Heart left ventricle (tissue), 16 donors: ENCODE results near the gene MRPL23. TPM values are rescaled to one million over a fixed set of nuclear protein-coding genes. Genes with fewer than 3 reads are reported as not detected.
A peak's percentile ranks its signal among the peaks of the same experiment; 100 is the strongest.

Experiments used
- ATAC-seq, 4 donors: fragments of 200-7000 bp; cut with Tn5 transposase; one replicate each; pipeline ENCODE4 v1.9.1; 2020 to 2022; ENCODE audit warnings: moderate library complexity in 4 of 4, mild to moderate bottlenecking in 3 of 4, moderate number of reproducible peaks in 1 of 4
- DNase-seq, 5 donors: peaks; one replicate each; pipeline ENCODE4 v3.0.0-alpha.2; 2020
- H3K27ac ChIP-seq, 12 donors: fragments of 200-600 bp; sonication (generic) in 4 of 12; one replicate each; pipeline versions ENCODE4 v1.5.0 to v1.8.0; 2016 to 2022; ENCODE audit warnings: mild to moderate bottlenecking in 2 of 12
- H3K27me3 ChIP-seq, 9 donors: fragments of 200-600 bp; sonication (generic) in 2 of 9; one replicate each; pipeline versions ENCODE4 v1.5.1 to v1.8.0; 2016 to 2022; ENCODE audit warnings: mild to moderate bottlenecking in 3 of 9
- H3K36me3 ChIP-seq, 9 donors: fragments of 200-600 bp; sonication (generic) in 2 of 9; one replicate each; pipeline versions ENCODE4 v1.5.0 to v1.8.0; 2018 to 2022; ENCODE audit warnings: mild to moderate bottlenecking in 2 of 9
- H3K4me1 ChIP-seq, 12 donors: fragments of 200-600 bp; sonication (generic) in 4 of 12; one replicate each; pipeline versions ENCODE4 v1.5.0 to v1.8.0; 2016 to 2022; ENCODE audit warnings: mild to moderate bottlenecking in 3 of 12
- H3K4me3 ChIP-seq, 12 donors: fragments of 200-600 bp; sonication (generic) in 4 of 12; one replicate each; pipeline versions ENCODE4 v1.5.0 to v1.8.0; 2017 to 2022; ENCODE audit warnings: mild to moderate bottlenecking in 9 of 12, moderate library complexity in 4 of 12
- H3K9me3 ChIP-seq, 12 donors: fragments of 200-600 bp; sonication (generic) in 4 of 12; one replicate each; pipeline versions ENCODE4 v1.5.0 to v1.8.0; 2016 to 2022; ENCODE audit warnings: mild to moderate bottlenecking in 1 of 12
- CTCF ChIP-seq, 12 donors: fragments of 200-600 bp; sonication (generic) in 4 of 12; IDR thresholded peaks; one replicate each; pipeline versions ENCODE4 v1.5.0 to v1.8.0; 2018 to 2022; ENCODE audit warnings: antibody characterized with exemption in 12 of 12, mild to moderate bottlenecking in 5 of 12
- POLR2A ChIP-seq, 2 donors: fragments of 450-650 bp; IDR thresholded peaks; one replicate each; pipeline ENCODE4 v1.6.1; 2017; ENCODE audit warnings: antibody characterized with exemption in 2 of 2, mild to moderate bottlenecking in 2 of 2, moderate library complexity in 2 of 2
- WGBS, 4 donors: extraction: QIAGEN DNeasy Blood & Tissue Kit in 2 of 4; methylation state at CpG; one replicate each; pipeline versions ENCODE4 v1.1.5 to v1.1.7; 2013 to 2018; 5-methylcytosine and 5-hydroxymethylcytosine counted together
- intact Hi-C, 10 donors: fragments of 100-400 bp; cut with DNase I; formaldehyde crosslinking; loops; one replicate each; pipeline versions ENCODE4 v1.11.1 to v1.14.2; 2022
- polyA plus RNA-seq, 2 donors: library from polyadenylated mRNA; stranded (reverse); fragments of 200-250 nt; gene quantifications; one replicate each; pipeline ENCODE4 v1.2.3, GENCODE V29; 2013
- total RNA-seq, 9 donors: library from RNA; depleted of rRNA in 2 of 9; stranded (reverse); fragments of >200 nt in 2 of 9; fragmentation: NEBNext Ultra II Directional in 3 of 9; extraction: Animal tissue kit (Norgen Biotek cat#: 25700) in 3 of 9; gene quantifications; one replicate each; pipeline versions ENCODE4 v1.1.0 to v1.2.4, GENCODE V29; 2016 to 2023
- donor health status: ischemic (EF 13 %, LVEDD 7.1; RV severe dilation, severe dysfunction).
- donor health status: healthy with polysubstance abuse.
- donor health status: DM: no; HTN: yes; CAD: no.
- donor health status: DM: no; HTN: no; CAD: no.
- donor health status: ischemic (EF 25% LVEDD 6.9; RV normal size, moderate dysfunction).
- donor health status: ischemic (EF 25% LVEDD 5.7; RV mildly dilated, moderate dysfunction).
- donor health status: healthy.
- donor health status: DM: yes; HTN: yes; CAD: no.
- donor health status: ischemic (EF 35%, LVEDD 5.7; RV mildly dilated, moderate dysfunction).
- donor health status: nonischemic (EF 11% LVEDD 7.7; RV severe dilation, severe dysfunction).
- donor health status: DM: yes; HTN: yes; CAD: no.
- donor health status: PGD.
- donor health status: ischemic (EF 29% LVEDD 5.4; RV normal size, mild dysfunction).
- donor health status: nonischemic (EF 23%, LVEDD 6.1; RV moderate dilation, normal function).

The MRPL23 gene
- total and polyA plus RNA-seq, 11 donors = 44.0 to 183 (median 93.3) TPM

- H3K27me3 ChIP-seq = no peaks in the 10 kb centered on the region
- intact Hi-C loops = loop anchor here in 2 of 10 donors (5.0 to 10.0 kb wide), 3 partner anchors 46 to 234 kb away; partner anchors contain the start of gene KRTAP5-6 (in 1 of the 2)
- no peak overlapping the region for H3K4me3 ChIP-seq
- H3K9me3 ChIP-seq = no peaks in the 10 kb centered on the region
- TF ChIP-seq CTCF (IDR thresholded peaks at IDR 0.05) = no peak
- TF ChIP-seq POLR2A (IDR thresholded peaks at IDR 0.05) = no peak
- H3K36me3 ChIP-seq = no peaks in the 10 kb centered on the region
- DNase-seq = peak in 1 of 5 donors; percentile 13
- H3K4me1 ChIP-seq = peaks cover 0 to 60% (median 26%) of the 10 kb centered on the region in 12 donors
- no peak for ATAC-seq
- H3K27ac ChIP-seq = peak overlapping the region; percentile 54 to 87 (median 70)
- 76 to 86% (median 81%) methylated on average over 5 to 13 of the region's 13 CpGs for WGBS, 4 donors
Observed at GRCh38 chr11:1928470-1928890, 18.7 kb upstream of the MRPL23 start.

GRCh38 chr11:1928891-1929541, 18.1 kb upstream of the MRPL23 start:
- Histone ChIP-seq H3K4me1 (peaks cover 0 to 56% (median 23%) of the 10 kb centered on the region in 12 donors), H3K27ac (peak overlapping the region in 6 of 12 donors; percentile 65 to 87 (median 66)), H3K4me3 (no peak overlapping the region), H3K9me3 (no peaks in the 10 kb centered on the region), H3K27me3 (no peaks in the 10 kb centered on the region), H3K36me3 (no peaks in the 10 kb centered on the region)
- WGBS, 4 donors = 89 to 95% (median 93%) methylated on average over 33 to 35 of the region's 35 CpGs
- intact Hi-C loops = loop anchor here in 2 of 10 donors (5.0 to 10.0 kb wide), 3 partner anchors 47 to 234 kb away; partner anchors contain the start of gene KRTAP5-6 (in 1 of the 2)
- no peak for ATAC-seq
- no peak for TF ChIP-seq POLR2A (IDR thresholded peaks at IDR 0.05)
- TF ChIP-seq CTCF (IDR thresholded peaks at IDR 0.05) = no peak
- peak in 1 of 5 donors; percentile 11 for DNase-seq

GRCh38 chr11:1929621-1930461, 17.3 kb upstream of the MRPL23 start:
- no peaks in the 10 kb centered on the region for H3K36me3 ChIP-seq
- 85 to 87% (median 85%) methylated on average over 24 to 25 of the region's 25 CpGs for WGBS, 4 donors
- peak overlapping the region in 8 of 12 donors; percentile 14 to 87 (median 53) for H3K27ac ChIP-seq
- H3K27me3 ChIP-seq = no peaks in the 10 kb centered on the region
- intact Hi-C loops = loop anchor here in 3 of 10 donors (2.0 to 10.0 kb wide), 4 partner anchors 17 to 235 kb away; partner anchors contain the start of gene KRTAP5-6 (in 1 of the 3)
- H3K9me3 ChIP-seq = no peaks in the 10 kb centered on the region
- no peak overlapping the region for H3K4me3 ChIP-seq
- ATAC-seq (no peak), DNase-seq (peak in 1 of 5 donors; percentile 25)
- TF ChIP-seq CTCF (IDR thresholded peaks at IDR 0.05) (no peak), POLR2A (IDR thresholded peaks at IDR 0.05) (no peak)
- H3K4me1 ChIP-seq = peaks cover 0 to 55% (median 23%) of the 10 kb centered on the region in 12 donors

- Histone ChIP-seq H3K4me3 (no peak overlapping the region), H3K27me3 (no peaks in the 10 kb centered on the region), H3K4me1 (peaks cover 0 to 50% (median 23%) of the 10 kb centered on the region in 12 donors), H3K27ac (peak overlapping the region in 11 of 12 donors; percentile 14 to 67 (median 54)), H3K36me3 (no peaks in the 10 kb centered on the region), H3K9me3 (no peaks in the 10 kb centered on the region)
- ATAC-seq (no peak), DNase-seq (no peak)
- TF ChIP-seq POLR2A (IDR thresholded peaks at IDR 0.05) (no peak), CTCF (IDR thresholded peaks at IDR 0.05) (no peak)
- 66 to 84% (median 77%) methylated on average over 9 of the region's 9 CpGs for WGBS, 4 donors
- intact Hi-C loops = loop anchor here in 1 of 10 donors (2.0 kb wide), 1 partner anchor 18 kb away; no protein-coding TSS in a partner anchor
Observed at GRCh38 chr11:1930462-1930830, 16.7 kb upstream of the MRPL23 start.
